CD14-positive monocyte (primary cell): ENCODE measurements around the gene DDN. TPM values are rescaled to one million over a fixed set of nuclear protein-coding genes. Genes with fewer than 3 reads are reported as not detected.

ENCODE experiments used
- DNase-seq, 3 donors: peaks; one replicate each; pipeline ENCODE4 v3.0.0-alpha.2; 2011 to 2022
- H2AFZ ChIP-seq: 2 replicates; pipeline ENCODE4 v1.6.0; 2012; ENCODE audit warnings: mild to moderate bottlenecking, low read depth, low read length, inconsistent platforms; ENCODE audit not compliant: insufficient read depth, poor library complexity, severe bottlenecking
- H3K27ac ChIP-seq, 2 donors: 1 replicate in 1 of 2; 2 replicates in 1 of 2; pipeline ENCODE4 v1.5.1; 2012 to 2013; ENCODE audit warnings: low read length in 2 of 2, control low read depth in 1 of 2, inconsistent platforms in 1 of 2, low read depth in 1 of 2, mild to moderate bottlenecking in 1 of 2
- H3K27me3 ChIP-seq, 2 donors: one replicate each; pipeline versions ENCODE4 v1.6.0 to v1.6.1; 2011 to 2013; ENCODE audit warnings: low read length in 2 of 2; ENCODE audit not compliant: control insufficient read depth in 2 of 2, insufficient read depth in 2 of 2
- H3K36me3 ChIP-seq, 2 donors: replicated peaks in 1 of 2; 1 replicate in 1 of 2; 2 replicates in 1 of 2; pipeline versions ENCODE4 v1.5.1 to v1.6.1; 2012 to 2013; ENCODE audit warnings: low read length in 2 of 2, control low read depth in 1 of 2, inconsistent platforms in 1 of 2, mild to moderate bottlenecking in 1 of 2; ENCODE audit not compliant: insufficient read depth in 2 of 2, control insufficient read depth in 1 of 2
- H3K4me1 ChIP-seq, 2 donors: 1 replicate in 1 of 2; 2 replicates in 1 of 2; pipeline versions ENCODE4 v1.5.1 to v1.6.1; 2012 to 2013; ENCODE audit warnings: low read length in 2 of 2, control low read depth in 1 of 2, inconsistent platforms in 1 of 2, mild to moderate bottlenecking in 1 of 2, moderate library complexity in 1 of 2; ENCODE audit not compliant: insufficient read depth in 2 of 2, control insufficient read depth in 1 of 2
- H3K4me2 ChIP-seq: replicated peaks from 2 replicates; pipeline ENCODE3; 2012; ENCODE audit warnings: low read length, moderate library complexity, mild to moderate bottlenecking; ENCODE audit not compliant: poor library complexity, severe bottlenecking; ENCODE audit errors: extremely low read depth
- H3K4me3 ChIP-seq, 3 experiments: fragments of 200-600 bp in 1 of 3; sonication (generic) in 1 of 3; replicated peaks in 1 of 3; 1 replicate in 2 of 3; 2 replicates in 1 of 3; pipeline ENCODE4 v1.5.1; 2011 to 2013; ENCODE audit warnings: low read length in 3 of 3, mild to moderate bottlenecking in 3 of 3, control low read depth in 2 of 3, low read depth in 2 of 3, inconsistent platforms in 1 of 3, moderate library complexity in 1 of 3
- H3K79me2 ChIP-seq: 2 replicates; pipeline ENCODE4 v1.6.0; 2012; ENCODE audit warnings: mild to moderate bottlenecking, control low read depth, inconsistent platforms, low read length, moderate library complexity; ENCODE audit not compliant: insufficient read depth
- H3K9ac ChIP-seq: 2 replicates; pipeline ENCODE4 v1.6.0; 2017; ENCODE audit warnings: low read length, mild to moderate bottlenecking; ENCODE audit not compliant: insufficient read depth, poor library complexity, severe bottlenecking
- H3K9me3 ChIP-seq, 2 donors: replicated peaks in 1 of 2; 1 replicate in 1 of 2; 2 replicates in 1 of 2; pipeline versions ENCODE4 v1.5.1 to v1.6.1; 2012 to 2013; ENCODE audit warnings: low read length in 2 of 2, control low read depth in 1 of 2; ENCODE audit not compliant: control insufficient read depth in 1 of 2, insufficient read depth in 1 of 2
- H4K20me1 ChIP-seq: 2 replicates; pipeline ENCODE4 v1.6.0; 2012; ENCODE audit warnings: mild to moderate bottlenecking, low read length, control low read depth, moderate library complexity; ENCODE audit not compliant: insufficient read depth
- H3K27ac Mint-ChIP-seq, 7 donors: one replicate each; pipeline ENCODE4 v1.8.0; 2020; ENCODE audit warnings: mild to moderate bottlenecking in 7 of 7, mixed read lengths in 7 of 7, moderate library complexity in 6 of 7, inconsistent platforms in 2 of 7
- H3K27me3 Mint-ChIP-seq, 3 donors: one replicate each; pipeline ENCODE4 v1.8.0; 2021 to 2022; ENCODE audit warnings: low read depth in 3 of 3, mild to moderate bottlenecking in 3 of 3, mixed read lengths in 3 of 3, moderate library complexity in 3 of 3, inconsistent platforms in 1 of 3
- H3K36me3 Mint-ChIP-seq, 2 donors: one replicate each; pipeline ENCODE4 v1.8.0; 2020; ENCODE audit warnings: mixed read lengths in 2 of 2, inconsistent platforms in 1 of 2, mild to moderate bottlenecking in 1 of 2
- H3K4me1 Mint-ChIP-seq: one replicate; pipeline ENCODE4 v1.8.0; 2020; ENCODE audit warnings: mild to moderate bottlenecking, mixed read lengths
- H3K4me3 Mint-ChIP-seq, 2 donors: one replicate each; pipeline ENCODE4 v1.8.0; 2020; ENCODE audit warnings: mild to moderate bottlenecking in 2 of 2, mixed read lengths in 2 of 2, moderate library complexity in 1 of 2
- H3K9me3 Mint-ChIP-seq, 7 donors: one replicate each; pipeline ENCODE4 v1.8.0; 2020 to 2022; ENCODE audit warnings: mixed read lengths in 7 of 7, mild to moderate bottlenecking in 6 of 7, moderate library complexity in 6 of 7, inconsistent platforms in 2 of 7
- WGBS: methylation state at CpG from one replicate; pipeline ENCODE4 v1.1.5; 2013; ENCODE audit warnings: missing lambda C conversion rate; ENCODE audit not compliant: insufficient coverage; 5-methylcytosine and 5-hydroxymethylcytosine counted together
- intact Hi-C, 2 donors: fragments of 100-400 bp; cut with micrococcal nuclease; formaldehyde crosslinking; loops; one replicate each; pipeline versions ENCODE4 v1.15.0 to v1.15.1; 2023
- polyA plus RNA-seq, 3 donors: library from polyadenylated mRNA; depleted of rRNA in 1 of 3; unstranded in 2 of 3; stranded (reverse) in 1 of 3; fragments of 300-500 nt in 2 of 3; fragments of >200 nt in 1 of 3; fragmentation: Illumina TruSeq in 2 of 3; gene quantifications; 1 replicate in 2 of 3; 2 replicates in 1 of 3; pipeline ENCODE4 v1.2.3, GENCODE V29; 2012 to 2021
- TF ChIP-seq, protein P1 (sequence below): fragments of 200-600 bp; IDR thresholded peaks from one replicate; pipeline ENCODE4 v1.8.0; 2022; ENCODE audit warnings: antibody characterized with exemption, mild to moderate bottlenecking

DDN gene
- polyA plus RNA-seq, 3 donors, result 0.27 TPM; not detected in 2

DNA sequence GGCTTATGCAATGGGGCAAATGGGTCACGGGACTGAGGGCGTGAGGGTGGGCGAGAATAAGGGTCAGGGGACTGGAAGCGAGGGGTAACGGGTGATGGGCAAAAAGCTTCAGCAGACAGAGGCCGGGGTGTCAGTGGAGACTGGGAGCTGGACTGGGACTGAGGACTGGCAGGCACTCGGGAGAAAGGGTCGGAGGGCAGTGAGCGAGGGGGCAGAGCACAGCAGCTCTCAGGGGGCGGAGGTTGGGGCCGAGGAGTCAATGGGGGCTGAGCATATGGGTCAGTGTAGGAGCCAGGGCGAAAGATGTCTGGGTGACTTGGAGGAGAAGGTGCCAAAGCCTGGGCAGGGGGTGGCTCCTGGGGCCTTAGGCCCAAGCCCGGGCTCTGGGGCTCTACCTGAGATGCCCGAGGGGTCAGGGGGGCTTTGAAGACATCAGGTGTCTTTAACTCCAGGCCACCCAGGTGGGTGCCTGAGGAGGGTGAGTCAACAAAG lies 41.2 kb upstream of the DDN start:
- H3K4me2 ChIP-seq, result no peak overlapping the region
- H4K20me1 ChIP-seq, result peaks cover 97% of the 10 kb centered on the region
- H3K27ac Mint-ChIP-seq, result peak overlapping the region in 4 of 7 donors; percentile 23 to 50 (median 34)
- peaks cover 89 to 100% of the 10 kb centered on the region in 2 donors for H3K36me3 Mint-ChIP-seq
- DNase-seq, result no peak
- no peaks in the 10 kb centered on the region for H3K4me1 Mint-ChIP-seq
- H3K4me1 ChIP-seq, result no peaks in the 10 kb centered on the region
- H3K27ac ChIP-seq, result no peak overlapping the region
- H3K9me3 ChIP-seq, result no peaks in the 10 kb centered on the region
- H3K9me3 Mint-ChIP-seq, result no peaks in the 10 kb centered on the region
- H3K9ac ChIP-seq, result no peak overlapping the region
- no peak overlapping the region for H3K4me3 Mint-ChIP-seq
- H3K4me3 ChIP-seq, result no peak overlapping the region
- H2AFZ ChIP-seq, result no peak overlapping the region
- TF ChIP-seq, protein P1, sequence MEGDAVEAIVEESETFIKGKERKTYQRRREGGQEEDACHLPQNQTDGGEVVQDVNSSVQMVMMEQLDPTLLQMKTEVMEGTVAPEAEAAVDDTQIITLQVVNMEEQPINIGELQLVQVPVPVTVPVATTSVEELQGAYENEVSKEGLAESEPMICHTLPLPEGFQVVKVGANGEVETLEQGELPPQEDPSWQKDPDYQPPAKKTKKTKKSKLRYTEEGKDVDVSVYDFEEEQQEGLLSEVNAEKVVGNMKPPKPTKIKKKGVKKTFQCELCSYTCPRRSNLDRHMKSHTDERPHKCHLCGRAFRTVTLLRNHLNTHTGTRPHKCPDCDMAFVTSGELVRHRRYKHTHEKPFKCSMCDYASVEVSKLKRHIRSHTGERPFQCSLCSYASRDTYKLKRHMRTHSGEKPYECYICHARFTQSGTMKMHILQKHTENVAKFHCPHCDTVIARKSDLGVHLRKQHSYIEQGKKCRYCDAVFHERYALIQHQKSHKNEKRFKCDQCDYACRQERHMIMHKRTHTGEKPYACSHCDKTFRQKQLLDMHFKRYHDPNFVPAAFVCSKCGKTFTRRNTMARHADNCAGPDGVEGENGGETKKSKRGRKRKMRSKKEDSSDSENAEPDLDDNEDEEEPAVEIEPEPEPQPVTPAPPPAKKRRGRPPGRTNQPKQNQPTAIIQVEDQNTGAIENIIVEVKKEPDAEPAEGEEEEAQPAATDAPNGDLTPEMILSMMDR, result no peak
- WGBS, result 98% methylated on average over 14 of the region's 14 CpGs
- no peaks in the 10 kb centered on the region for H3K27me3 ChIP-seq
- no peaks in the 10 kb centered on the region for H3K27me3 Mint-ChIP-seq
- intact Hi-C loops, result loop anchor here in 1 of 2 donors (10.0 kb wide), 1 partner anchor 46 kb away; the partner anchor contains the start of gene DDN
- H3K36me3 ChIP-seq, result peaks cover 93 to 99% of the 10 kb centered on the region in 2 donors
- H3K79me2 ChIP-seq, result peaks cover 14% of the 10 kb centered on the region

GRCh38 chr12:49039421-49040363 lies 40.5 kb upstream of the DDN start:
- Histone ChIP-seq H3K9ac (no peak overlapping the region), H3K27me3 (no peaks in the 10 kb centered on the region), H2AFZ (no peak overlapping the region), H3K4me1 (no peaks in the 10 kb centered on the region), H3K4me3 (no peak overlapping the region), H4K20me1 (peaks cover 99% of the 10 kb centered on the region), H3K36me3 (peaks cover 93 to 99% of the 10 kb centered on the region in 2 donors), H3K79me2 (peaks cover 14% of the 10 kb centered on the region), H3K9me3 (no peaks in the 10 kb centered on the region), H3K27ac (no peak overlapping the region), H3K4me2 (no peak overlapping the region)
- Mint-ChIP-seq H3K4me1 (no peaks in the 10 kb centered on the region), H3K9me3 (no peaks in the 10 kb centered on the region), H3K27me3 (no peaks in the 10 kb centered on the region), H3K27ac (peak overlapping the region in 4 of 7 donors; percentile 30 to 67 (median 39)), H3K36me3 (peaks cover 89 to 100% of the 10 kb centered on the region in 2 donors), H3K4me3 (no peak overlapping the region)
- no peak for DNase-seq
- TF ChIP-seq, protein P1, result no peak
- WGBS, result 96% methylated on average over 22 of the region's 30 CpGs
- intact Hi-C loops, result loop anchor here in 1 of 2 donors (10.0 kb wide), 1 partner anchor 45 kb away; the partner anchor contains the start of gene DDN
